HCT116 (cell line): ENCODE results near the gene ARHGAP33. TPM values are rescaled to one million over a fixed set of nuclear protein-coding genes. Genes with fewer than 3 reads are reported as not detected.

Source experiments
- ATAC-seq: fragments of 200-7000 bp; cut with Tn5 transposase; 2 replicates; pipeline ENCODE4 v1.9.1; 2020; ENCODE audit warnings: mild to moderate bottlenecking, moderate library complexity
- BruUV-seq: library from RNA; stranded (reverse); fragments of 400-500 nt; replicated peaks from 2 replicates; lab custom pipeline; 2021; lab: Mats Ljungman, UMichigan
- CTCF ChIA-PET: fragments of 300-600 bp; sonication (Branson Sonifier 250); formaldehyde crosslinking; loops from one replicate; lab custom pipeline; 2021; ENCODE audit warnings: antibody characterized with exemption; lab: Charles Lee
- POLR2A ChIA-PET: fragments of 300-600, 350-600 bp; sonication (Branson Sonifier 250); formaldehyde crosslinking; loops from one replicate; lab custom pipeline; 2021; ENCODE audit warnings: antibody characterized with exemption; lab: Charles Lee
- RAD21 ChIA-PET, 2 experiments: fragments of 300-600 bp; sonication (Branson Sonifier 250); formaldehyde crosslinking; loops; one replicate each; lab custom pipeline; 2023; ENCODE audit warnings: low total read pairs in 2 of 2; ENCODE audit not compliant: uncharacterized antibody in 2 of 2, unreplicated experiment in 2 of 2, low non-redundant PET in 1 of 2; lab: Charles Lee
- DNase-seq: peaks from one replicate; pipeline ENCODE4 v3.0.0-alpha.2; 2010; ENCODE audit warnings: low read depth, low spot score
- H2AFZ ChIP-seq: fragments of 200-600 bp; shearing (Covaris generic), sonication (generic); 2 replicates; pipeline ENCODE4 v1.6.1; 2017; ENCODE audit warnings: low read depth, mixed run types, mixed read lengths, antibody characterized with exemption, low read length; ENCODE audit not compliant: poor library complexity, severe bottlenecking
- H3K27ac ChIP-seq: 2 replicates; pipeline ENCODE4 v1.5.1; 2012; ENCODE audit warnings: low read depth, low read length
- H3K27me3 ChIP-seq: fragments of 200-600 bp; sonication (generic); 2 replicates; pipeline ENCODE4 v1.6.1; 2016; ENCODE audit warnings: mixed run types, low read length, mixed read lengths; ENCODE audit not compliant: insufficient read depth
- H3K36me3 ChIP-seq, 2 experiments: fragments of 200-500 bp in 1 of 2; fragments of 200-600 bp in 1 of 2; sonication (Bioruptor generic) in 1 of 2; sonication (generic) in 1 of 2; 2 replicates each; pipeline versions ENCODE4 v1.5.1 to v1.6.1; 2014 to 2016; ENCODE audit warnings: low read length in 2 of 2, inconsistent platforms in 1 of 2, mixed read lengths in 1 of 2, mixed run types in 1 of 2; ENCODE audit not compliant: insufficient read depth in 2 of 2, control insufficient read depth in 1 of 2
- H3K4me1 ChIP-seq, 2 experiments: fragments of 200-600 bp in 1 of 2; sonication (generic) in 1 of 2; 2 replicates each; pipeline versions ENCODE4 v1.5.1 to v1.6.1; 2012 to 2017; ENCODE audit warnings: low read length in 2 of 2, inconsistent platforms in 1 of 2, mild to moderate bottlenecking in 1 of 2, mixed read lengths in 1 of 2, mixed run types in 1 of 2, moderate library complexity in 1 of 2; ENCODE audit not compliant: insufficient read depth in 2 of 2, control insufficient read depth in 1 of 2
- H3K4me2 ChIP-seq: fragments of 200-600 bp; sonication (generic); 2 replicates; pipeline ENCODE4 v1.6.1; 2017; ENCODE audit warnings: mixed run types, low read length, mixed read lengths
- H3K4me3 ChIP-seq, 2 experiments: fragments of 200-600 bp in 1 of 2; sonication (generic) in 1 of 2; replicated peaks in 1 of 2; 2 replicates each; pipeline ENCODE4 v1.5.1; 2011 to 2016; ENCODE audit warnings: low read length in 2 of 2, control low read depth in 1 of 2, low read depth in 1 of 2, mild to moderate bottlenecking in 1 of 2, mixed read lengths in 1 of 2, mixed run types in 1 of 2
- H3K79me2 ChIP-seq: fragments of 200-600 bp; sonication (generic); 2 replicates; pipeline ENCODE4 v1.6.1; 2017; ENCODE audit warnings: mild to moderate bottlenecking, mixed run types, low read length, moderate library complexity, mixed read lengths; ENCODE audit not compliant: insufficient read depth
- H3K9ac ChIP-seq: fragments of 200-600 bp; sonication (generic); 2 replicates; pipeline ENCODE4 v1.6.1; 2016; ENCODE audit warnings: low read length, mixed read lengths
- H3K9me2 ChIP-seq: fragments of 200-600 bp; sonication (generic), shearing (Covaris generic); 2 replicates; pipeline ENCODE4 v1.6.1; 2017; ENCODE audit warnings: mixed run types, mild to moderate bottlenecking, moderate library complexity; ENCODE audit not compliant: insufficient read depth
- H3K9me3 ChIP-seq, 2 experiments: fragments of 200-500 bp in 1 of 2; fragments of 200-600 bp in 1 of 2; sonication (Bioruptor generic) in 1 of 2; sonication (generic) in 1 of 2; 2 replicates each; pipeline ENCODE4 v1.6.1; 2014 to 2017; ENCODE audit warnings: low read length in 2 of 2, mixed read lengths in 2 of 2, inconsistent platforms in 1 of 2, low read depth in 1 of 2, mild to moderate bottlenecking in 1 of 2, mixed run types in 1 of 2, moderate library complexity in 1 of 2; ENCODE audit not compliant: control insufficient read depth in 1 of 2, insufficient read depth in 1 of 2
- H4K20me1 ChIP-seq: fragments of 200-600 bp; sonication (generic), shearing (Covaris generic); 2 replicates; pipeline ENCODE4 v1.6.1; 2017; ENCODE audit warnings: mixed run types, mild to moderate bottlenecking, moderate library complexity; ENCODE audit not compliant: insufficient read depth
- ATF3 ChIP-seq: IDR thresholded peaks from 2 replicates; pipeline ENCODE4 v1.6.1; 2012
- EGR1 ChIP-seq: IDR thresholded peaks from 2 replicates; pipeline ENCODE4 v1.6.1; 2012; ENCODE audit warnings: low read depth
- ELF1 ChIP-seq: IDR thresholded peaks from 2 replicates; pipeline ENCODE4 v1.6.1; 2012; ENCODE audit warnings: low read depth, borderline replicate concordance
- FOSL1 ChIP-seq: IDR thresholded peaks from 2 replicates; pipeline ENCODE4 v1.6.1; 2012; ENCODE audit warnings: low read depth
- POLR2A ChIP-seq: IDR thresholded peaks from 2 replicates; pipeline ENCODE4 v1.7.0; 2011; ENCODE audit warnings: borderline replicate concordance; ENCODE audit not compliant: insufficient read depth, insufficient read length; ENCODE audit errors: extremely low read depth
- RAD21 ChIP-seq: IDR thresholded peaks from 2 replicates; pipeline ENCODE4 v1.6.1; 2012; ENCODE audit warnings: low read depth, mild to moderate bottlenecking
- SRF ChIP-seq: IDR thresholded peaks from 2 replicates; pipeline ENCODE4 v1.6.1; 2012; ENCODE audit warnings: low read depth
- TCF7L2 ChIP-seq: IDR thresholded peaks from 2 replicates; pipeline ENCODE4 v1.7.0; 2011; ENCODE audit warnings: borderline replicate concordance, inconsistent platforms; ENCODE audit not compliant: insufficient read depth, insufficient read length; ENCODE audit errors: extremely low read depth
- ZBTB33 ChIP-seq: IDR thresholded peaks from 2 replicates; pipeline ENCODE4 v1.6.1; 2011; ENCODE audit warnings: mild to moderate bottlenecking, low read length, moderate library complexity; ENCODE audit not compliant: insufficient replicate concordance; ENCODE audit errors: extremely low read depth
- ZFX ChIP-seq: fragments of 450-650 bp; IDR thresholded peaks from 2 replicates; pipeline ENCODE4 v1.6.1; 2017
- intact Hi-C: fragments of 100-400 bp; cut with micrococcal nuclease; formaldehyde crosslinking; loops from 2 replicates; pipeline ENCODE4 v1.10.0; 2022
- total RNA-seq: library from RNA; stranded (reverse); gene quantifications from one replicate; pipeline ENCODE4 v1.2.1, GENCODE V29; 2021; ENCODE audit not compliant: unreplicated experiment
- TF ChIP-seq, protein P1 (sequence below): IDR thresholded peaks from 2 replicates; pipeline ENCODE4 v1.6.1; 2012
- TF ChIP-seq, protein P2 (sequence below): IDR thresholded peaks from 2 replicates; pipeline ENCODE4 v1.6.1; 2012; ENCODE audit warnings: low read depth

ARHGAP33 gene
- total RNA-seq, 1 experiment from 2014 or later, result 30.2 TPM

DNA sequence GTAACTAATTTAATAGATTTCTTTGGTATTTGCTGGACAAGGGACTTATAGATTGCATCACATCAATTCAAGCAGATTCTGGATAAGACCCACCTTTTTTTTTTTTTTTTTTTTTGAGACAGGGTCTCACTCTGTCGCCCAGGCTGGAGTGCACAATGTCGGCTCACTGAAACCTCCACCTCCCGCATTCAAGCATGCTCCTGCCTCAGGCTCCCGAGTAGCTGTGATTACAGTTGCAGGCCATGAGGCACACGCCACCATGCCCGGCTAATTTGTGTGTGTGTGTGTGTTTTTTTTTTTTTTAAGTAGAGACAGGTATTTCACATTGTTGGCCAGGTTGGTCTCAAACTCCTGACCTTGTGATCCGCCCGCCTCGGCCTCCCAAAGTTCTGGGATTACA lies 41.5 kb downstream of the ARHGAP33 start:
- Histone ChIP-seq H4K20me1 (no peaks in the 10 kb centered on the region), H3K27ac (no peak overlapping the region)
- POLR2A ChIA-PET, result interaction anchor here (0.7 kb wide), 2 partner anchors 86 to 129 kb away, joined by 3 read pairs; no protein-coding TSS in a partner anchor

More for the DNA sequence above, 41.5 kb downstream of the ARHGAP33 start:
- ATAC-seq, result no peak
- H3K4me2 ChIP-seq, result no peak overlapping the region
- no peaks in the 10 kb centered on the region for H3K9me3 ChIP-seq
- DNase-seq, result no peak
- no peak overlapping the region for H3K4me3 ChIP-seq
- no peaks in the 10 kb centered on the region for H3K36me3 ChIP-seq
- H3K4me1 ChIP-seq, result peaks cover 0 to 8% of the 10 kb centered on the region in 2 experiments; a peak in 2 of 4 replicates
- H3K27me3 ChIP-seq, result no peaks in the 10 kb centered on the region
- no peak overlapping the region for H2AFZ ChIP-seq
- no TSS peak for BruUV-seq
- TF ChIP-seq, protein P1, sequence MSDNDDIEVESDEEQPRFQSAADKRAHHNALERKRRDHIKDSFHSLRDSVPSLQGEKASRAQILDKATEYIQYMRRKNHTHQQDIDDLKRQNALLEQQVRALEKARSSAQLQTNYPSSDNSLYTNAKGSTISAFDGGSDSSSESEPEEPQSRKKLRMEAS, result no peak
- no peak for TF ChIP-seq ATF3
- TF ChIP-seq FOSL1, result no peak
- no peak for TF ChIP-seq RAD21
- TF ChIP-seq ZBTB33, result no peak
- TF ChIP-seq ELF1, result no peak
- TF ChIP-seq TCF7L2, result no peak
- TF ChIP-seq SRF, result no peak
- TF ChIP-seq, protein P2, sequence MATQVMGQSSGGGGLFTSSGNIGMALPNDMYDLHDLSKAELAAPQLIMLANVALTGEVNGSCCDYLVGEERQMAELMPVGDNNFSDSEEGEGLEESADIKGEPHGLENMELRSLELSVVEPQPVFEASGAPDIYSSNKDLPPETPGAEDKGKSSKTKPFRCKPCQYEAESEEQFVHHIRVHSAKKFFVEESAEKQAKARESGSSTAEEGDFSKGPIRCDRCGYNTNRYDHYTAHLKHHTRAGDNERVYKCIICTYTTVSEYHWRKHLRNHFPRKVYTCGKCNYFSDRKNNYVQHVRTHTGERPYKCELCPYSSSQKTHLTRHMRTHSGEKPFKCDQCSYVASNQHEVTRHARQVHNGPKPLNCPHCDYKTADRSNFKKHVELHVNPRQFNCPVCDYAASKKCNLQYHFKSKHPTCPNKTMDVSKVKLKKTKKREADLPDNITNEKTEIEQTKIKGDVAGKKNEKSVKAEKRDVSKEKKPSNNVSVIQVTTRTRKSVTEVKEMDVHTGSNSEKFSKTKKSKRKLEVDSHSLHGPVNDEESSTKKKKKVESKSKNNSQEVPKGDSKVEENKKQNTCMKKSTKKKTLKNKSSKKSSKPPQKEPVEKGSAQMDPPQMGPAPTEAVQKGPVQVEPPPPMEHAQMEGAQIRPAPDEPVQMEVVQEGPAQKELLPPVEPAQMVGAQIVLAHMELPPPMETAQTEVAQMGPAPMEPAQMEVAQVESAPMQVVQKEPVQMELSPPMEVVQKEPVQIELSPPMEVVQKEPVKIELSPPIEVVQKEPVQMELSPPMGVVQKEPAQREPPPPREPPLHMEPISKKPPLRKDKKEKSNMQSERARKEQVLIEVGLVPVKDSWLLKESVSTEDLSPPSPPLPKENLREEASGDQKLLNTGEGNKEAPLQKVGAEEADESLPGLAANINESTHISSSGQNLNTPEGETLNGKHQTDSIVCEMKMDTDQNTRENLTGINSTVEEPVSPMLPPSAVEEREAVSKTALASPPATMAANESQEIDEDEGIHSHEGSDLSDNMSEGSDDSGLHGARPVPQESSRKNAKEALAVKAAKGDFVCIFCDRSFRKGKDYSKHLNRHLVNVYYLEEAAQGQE, result no peak
- no peak for TF ChIP-seq EGR1
- no peak for TF ChIP-seq ZFX
- no peak for TF ChIP-seq POLR2A
- H3K9me2 ChIP-seq, result no peaks in the 10 kb centered on the region
- intact Hi-C loops, result no loop called here
- H3K9ac ChIP-seq, result no peak overlapping the region
- RAD21 ChIA-PET, result no interaction called here
- H3K79me2 ChIP-seq, result no peaks in the 10 kb centered on the region
- CTCF ChIA-PET, result no interaction called here
